Endothelial cell of umbilical vein (primary cell): ENCODE results near the gene USP37. TPM values are rescaled to one million over a fixed set of nuclear protein-coding genes. Genes with fewer than 3 reads are reported as not detected.
A peak's percentile ranks its signal among the peaks of the same experiment; 100 is the strongest.

ENCODE experiments used
- BruUV-seq: library from RNA; stranded (reverse); fragments of 400-500 nt; replicated peaks from 2 replicates; lab custom pipeline; 2021; lab: Mats Ljungman, UMichigan
- CTCF ChIA-PET: fragments of 300-600, 350-600 bp; sonication (Branson Sonifier 250); formaldehyde crosslinking; loops from one replicate; lab custom pipeline; 2021; ENCODE audit warnings: antibody characterized with exemption, inconsistent platforms; lab: Charles Lee
- POLR2A ChIA-PET: fragments of 300-600, 350-600 bp; sonication (Branson Sonifier 250); formaldehyde crosslinking; loops from one replicate; lab custom pipeline; 2021; ENCODE audit warnings: antibody characterized with exemption, inconsistent platforms; lab: Charles Lee
- DNase-seq: peaks from one replicate; pipeline ENCODE4 v3.0.0-alpha.2; 2011; ENCODE audit warnings: low read depth, low spot score
- FAIRE-seq: peaks from 2 replicates; lab custom pipeline; 2011; peaks lifted over from hg19 to GRCh38; lab: Jason Lieb, UNC
- H2AFZ ChIP-seq: 2 replicates; pipeline ENCODE4 v1.6.0; 2012; ENCODE audit warnings: low read depth, low read length, control low read depth, inconsistent platforms
- H3K27ac ChIP-seq: 2 replicates; pipeline ENCODE4 v1.5.1; 2011; ENCODE audit warnings: low read depth, mild to moderate bottlenecking, control low read depth, low read length, moderate library complexity; ENCODE audit not compliant: insufficient read depth
- H3K27me3 ChIP-seq, 2 experiments: 2 replicates each; pipeline versions ENCODE4 v1.6.0 to v1.6.1; 2011; ENCODE audit warnings: low read length in 2 of 2, mixed read lengths in 1 of 2; ENCODE audit not compliant: control insufficient read depth in 2 of 2, insufficient read depth in 2 of 2
- H3K36me3 ChIP-seq, 2 experiments: 2 replicates in 1 of 2; 3 replicates in 1 of 2; pipeline ENCODE4 v1.5.1; 2011; ENCODE audit warnings: low read length in 2 of 2, mild to moderate bottlenecking in 1 of 2, moderate library complexity in 1 of 2; ENCODE audit not compliant: control insufficient read depth in 2 of 2, insufficient read depth in 2 of 2; ENCODE audit errors: extremely low read depth in 1 of 2
- H3K4me1 ChIP-seq: 3 replicates; pipeline ENCODE4 v1.5.1; 2011; ENCODE audit warnings: mild to moderate bottlenecking, low read length; ENCODE audit not compliant: control insufficient read depth, insufficient read depth; ENCODE audit errors: extremely low read depth
- H3K4me2 ChIP-seq: 2 replicates; pipeline ENCODE4 v1.6.1; 2011; ENCODE audit warnings: low read length, control low read depth, mixed read lengths; ENCODE audit not compliant: insufficient read depth
- H3K4me3 ChIP-seq, 3 experiments: fragments of 200-600 bp in 1 of 3; sonication (generic), shearing (Covaris generic) in 1 of 3; replicated peaks in 1 of 3; 2 replicates each; pipeline ENCODE4 v1.5.1; 2011 to 2016; ENCODE audit warnings: control low read depth in 3 of 3, low read length in 3 of 3, mild to moderate bottlenecking in 2 of 3, inconsistent platforms in 1 of 3, low read depth in 1 of 3, moderate library complexity in 1 of 3; ENCODE audit not compliant: insufficient read depth in 1 of 3
- H3K79me2 ChIP-seq: 2 replicates; pipeline ENCODE4 v1.6.0; 2012; ENCODE audit warnings: low read length, inconsistent platforms; ENCODE audit not compliant: control insufficient read depth, insufficient read depth
- H3K9ac ChIP-seq: replicated peaks from 2 replicates; pipeline ENCODE3; 2011; ENCODE audit warnings: low read length, control low read depth; ENCODE audit not compliant: insufficient read depth; ENCODE audit errors: extremely low read depth
- H3K9me1 ChIP-seq: replicated peaks from 3 replicates; pipeline ENCODE4 v1.6.0; 2011; ENCODE audit warnings: mild to moderate bottlenecking, low read length; ENCODE audit not compliant: control insufficient read depth, insufficient read depth; ENCODE audit errors: extremely low read depth
- H3K9me3 ChIP-seq: replicated peaks from 2 replicates; pipeline ENCODE4 v1.5.1; 2012; ENCODE audit warnings: low read length, inconsistent platforms; ENCODE audit not compliant: control insufficient read depth, insufficient read depth
- H4K20me1 ChIP-seq: replicated peaks from 2 replicates; pipeline ENCODE3; 2011; ENCODE audit warnings: mild to moderate bottlenecking, low read length; ENCODE audit not compliant: control insufficient read depth, insufficient read depth; ENCODE audit errors: extremely low read depth
- CTCF ChIP-seq, 2 donors: IDR thresholded peaks; 1 replicate in 1 of 2; 2 replicates in 1 of 2; pipeline ENCODE4 v1.5.1; 2011; ENCODE audit warnings: low read length in 2 of 2, mild to moderate bottlenecking in 2 of 2, moderate library complexity in 2 of 2, control low read depth in 1 of 2, inconsistent platforms in 1 of 2, low read depth in 1 of 2; ENCODE audit not compliant: insufficient read depth in 1 of 2; ENCODE audit errors: extremely low read depth in 1 of 2
- EZH2 ChIP-seq: IDR thresholded peaks from 2 replicates; pipeline ENCODE4 v1.6.1; 2012; ENCODE audit warnings: borderline replicate concordance, low read depth, mild to moderate bottlenecking, moderate library complexity, low read length, inconsistent platforms; ENCODE audit not compliant: severe bottlenecking
- FOS ChIP-seq: IDR thresholded peaks from 2 replicates; pipeline ENCODE4 v1.6.1; 2011; ENCODE audit warnings: mild to moderate bottlenecking, low read length, moderate library complexity, borderline replicate concordance; ENCODE audit not compliant: insufficient read depth
- GATA2 ChIP-seq: IDR thresholded peaks from 2 replicates; pipeline ENCODE4 v1.7.0; 2011; ENCODE audit warnings: low read depth, mild to moderate bottlenecking, moderate library complexity, mixed read lengths, low read length; ENCODE audit not compliant: insufficient read length, insufficient read depth
- JUN ChIP-seq: IDR thresholded peaks from 2 replicates; pipeline ENCODE4 v1.6.1; 2011; ENCODE audit warnings: borderline replicate concordance, low read depth; ENCODE audit not compliant: insufficient read length, insufficient read depth
- MYC ChIP-seq: IDR thresholded peaks from one replicate; pipeline ENCODE4 v1.6.1; 2011; ENCODE audit warnings: mild to moderate bottlenecking, low read depth, low read length
- POLR2A ChIP-seq: IDR thresholded peaks from 2 replicates; pipeline ENCODE4 v1.6.1; 2012; ENCODE audit warnings: low read depth, mild to moderate bottlenecking, control low read depth, low read length
- POLR2AphosphoS5 ChIP-seq: IDR thresholded peaks from 2 replicates; pipeline ENCODE4 v1.6.1; 2012; ENCODE audit warnings: low read depth, mild to moderate bottlenecking, control low read depth, low read length, moderate library complexity; ENCODE audit not compliant: insufficient read depth
- dilution Hi-C: fragments of 300-500 bp; cut with MboI; formaldehyde crosslinking; loops from one replicate; pipeline ENCODE4 v1.15.0; 2019; ENCODE audit warnings: low sequenced_read_pairs; ENCODE audit not compliant: extremely low pct_ligation_motif_present
- intact Hi-C: fragments of 100-400 bp; cut with micrococcal nuclease; formaldehyde crosslinking; loops from one replicate; pipeline ENCODE4 v1.10.0; 2022
- polyA plus RNA-seq, 4 experiments: library from polyadenylated mRNA; depleted of rRNA in 3 of 4; stranded (reverse) in 3 of 4; unstranded in 1 of 4; fragments of >200 nt; gene quantifications; 2 replicates each; pipeline versions ENCODE4 v1.2.1 to v1.2.3, GENCODE V29; 2011 to 2012; ENCODE audit warnings: missing spikeins in 1 of 4
- total RNA-seq: library from RNA; stranded (reverse); gene quantifications from 2 replicates; pipeline ENCODE4 v1.2.3, GENCODE V29; 2021

The USP37 gene
- total and polyA plus RNA-seq, 2 donors (not counting 3 experiments of a cell fraction or from before 2014, with no cell fraction given): 1.9 to 14.4 TPM

DNA sequence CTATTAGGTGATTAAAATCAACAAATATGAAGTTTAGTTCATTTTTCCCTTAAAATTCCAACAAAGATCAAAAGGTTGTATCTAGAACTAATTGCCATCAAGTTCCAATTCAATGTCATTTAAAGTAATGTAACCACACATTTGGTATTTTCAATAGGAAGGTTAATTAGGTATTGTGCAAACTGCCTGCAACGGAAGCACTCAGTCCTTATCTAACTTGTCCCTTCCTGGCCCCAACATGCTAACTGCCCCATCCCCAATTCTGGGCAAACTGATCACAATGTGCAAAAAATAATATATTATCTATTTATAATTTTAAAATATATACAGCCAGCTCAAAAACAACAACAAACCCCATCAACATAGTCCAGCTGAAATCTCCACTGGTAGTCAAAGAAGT, 116.1 kb downstream of the USP37 start:
- H3K4me1 ChIP-seq: peaks cover 20% of the 10 kb centered on the region
- no peak for TF ChIP-seq CTCF (IDR thresholded peaks at IDR 0.05; ENCODE audit: extremely low read depth in 1 of 2, insufficient read depth in 1 of 2, low read depth in 1 of 2, low read length in 2 of 2)
- TF ChIP-seq FOS: no peak
- TF ChIP-seq MYC: no peak
- H3K36me3 ChIP-seq: peaks cover 2% of the 10 kb centered on the region in 2 experiments
- H3K4me2 ChIP-seq: peak overlapping the region; percentile 12
- H3K9ac ChIP-seq: no peak overlapping the region
- ChIA-PET CTCF (interaction anchor here (1.1 kb wide), 1 partner anchor 45 kb away, joined by 3 read pairs; no protein-coding TSS in a partner anchor), POLR2A (no interaction called here)
- no peaks in the 10 kb centered on the region for H4K20me1 ChIP-seq
- H3K4me3 ChIP-seq: no peak overlapping the region
- DNase-seq (no peak), FAIRE-seq (no peak)
- no peaks in the 10 kb centered on the region for H3K79me2 ChIP-seq
- dilution Hi-C loops: no loop called here
- no peak overlapping the region for H3K27ac ChIP-seq
- H3K9me3 ChIP-seq: no peaks in the 10 kb centered on the region
- intact Hi-C loops: no loop called here
- no peak overlapping the region for H2AFZ ChIP-seq
- no TSS peak for BruUV-seq
- H3K9me1 ChIP-seq: no peaks in the 10 kb centered on the region
- no peaks in the 10 kb centered on the region for H3K27me3 ChIP-seq

DNA sequence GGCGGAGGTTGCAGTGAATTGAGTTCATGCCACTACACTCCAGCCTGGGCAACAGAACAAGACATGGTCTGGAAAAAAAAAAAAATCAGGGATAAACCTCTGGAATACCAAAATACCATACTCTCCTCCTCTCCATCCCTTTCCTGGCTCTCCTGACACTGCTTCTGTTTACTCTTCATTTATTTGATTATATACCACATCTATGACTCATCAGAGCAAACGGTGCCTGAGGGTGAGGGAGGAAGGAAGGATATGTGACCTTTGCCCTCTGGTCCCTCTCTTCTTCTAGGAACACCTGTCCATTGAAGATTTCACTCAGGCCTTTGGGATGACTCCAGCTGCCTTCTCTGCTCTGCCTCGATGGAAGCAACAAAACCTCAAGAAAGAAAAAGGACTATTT, 119.2 kb downstream of the USP37 start:
- no peak overlapping the region for H3K9ac ChIP-seq
- H3K4me3 ChIP-seq: no peak overlapping the region
- intact Hi-C loops (no loop called here), dilution Hi-C loops (no loop called here)
- ChIA-PET CTCF (interaction anchor here (1.6 to 4.1 kb wide), 2 partner anchors 17 to 23 kb away, joined by 4 to 14 read pairs; no protein-coding TSS in a partner anchor), POLR2A (no interaction called here)
- H4K20me1 ChIP-seq: no peaks in the 10 kb centered on the region
- TF ChIP-seq JUN (peak; percentile 82), POLR2AphosphoS5 (peak; percentile 57), POLR2A (no peak), EZH2 (no peak), GATA2 (peak; percentile 12), CTCF (IDR thresholded peaks at IDR 0.05; ENCODE audit: extremely low read depth in 1 of 2, insufficient read depth in 1 of 2, low read depth in 1 of 2, low read length in 2 of 2) (no peak), FOS (peak; percentile 89)
- no peak overlapping the region for H3K27ac ChIP-seq
- H3K4me1 ChIP-seq: peaks cover 20% of the 10 kb centered on the region
- H3K79me2 ChIP-seq: no peaks in the 10 kb centered on the region
- no TSS peak for BruUV-seq
- peak overlapping the region; percentile 44 for H3K4me2 ChIP-seq
- no peaks in the 10 kb centered on the region for H3K9me3 ChIP-seq
- H3K36me3 ChIP-seq: no peaks in the 10 kb centered on the region
- H3K9me1 ChIP-seq: no peaks in the 10 kb centered on the region
- FAIRE-seq (peak; percentile 44), DNase-seq (peak; percentile 56)
- no peaks in the 10 kb centered on the region for H3K27me3 ChIP-seq
- H2AFZ ChIP-seq: no peak overlapping the region
